Testis (tissue), 3 donors: ENCODE measurements around the gene FAM181A. TPM values are rescaled to one million over a fixed set of nuclear protein-coding genes. Genes with fewer than 3 reads are reported as not detected.

Experiments used
- DNase-seq: peaks from one replicate; pipeline ENCODE4 v3.0.0-alpha.2; 2019
- H3K27ac ChIP-seq, 2 donors: fragments of 200-600 bp; sonication (generic); one replicate each; pipeline ENCODE4 v1.5.1; 2019
- H3K27me3 ChIP-seq: fragments of 200-600 bp; sonication (generic); one replicate; pipeline ENCODE4 v1.5.1; 2019
- H3K36me3 ChIP-seq: fragments of 200-600 bp; sonication (generic); one replicate; pipeline ENCODE4 v1.5.1; 2017; ENCODE audit warnings: low read depth; ENCODE audit errors: missing control alignments
- H3K4me1 ChIP-seq: fragments of 200-600 bp; sonication (generic); one replicate; pipeline ENCODE4 v1.5.1; 2019
- H3K4me3 ChIP-seq, 2 donors: fragments of 200-600 bp; sonication (generic); one replicate each; pipeline ENCODE4 v1.5.1; 2017 to 2019
- H3K9me3 ChIP-seq: fragments of 200-600 bp; sonication (generic); one replicate; pipeline ENCODE4 v1.5.1; 2017
- CTCF ChIP-seq, 3 experiments: fragments of 450-650 bp in 2 of 3; fragments of 200-600 bp in 1 of 3; sonication (generic) in 1 of 3; IDR thresholded peaks; one replicate each; pipeline ENCODE4 v1.5.1; 2016 to 2019; ENCODE audit warnings: antibody characterized with exemption in 3 of 3, mild to moderate bottlenecking in 2 of 3, moderate library complexity in 1 of 3
- POLR2A ChIP-seq: fragments of 450-650 bp; IDR thresholded peaks from one replicate; pipeline ENCODE4 v1.6.1; 2017; ENCODE audit warnings: antibody characterized with exemption, mild to moderate bottlenecking, moderate library complexity
- WGBS, 2 donors: methylation state at CpG; one replicate each; pipeline ENCODE4 v1.1.5; 2018; 5-methylcytosine and 5-hydroxymethylcytosine counted together
- intact Hi-C: fragments of 100-400 bp; cut with DNase I; formaldehyde crosslinking; loops from one replicate; pipeline ENCODE4 v1.15.1; 2023; ENCODE audit warnings: low total_unique reads
- polyA plus RNA-seq: library from polyadenylated mRNA; stranded (reverse); fragments of 350-450 nt; fragmentation: Illumina TruSeq; extraction: RNeasy Lipid Tissue Mini Kit (QIAGEN cat#74804); gene quantifications from one replicate; pipeline ENCODE4 v1.2.3, GENCODE V29; 2014; ENCODE audit warnings: low read depth, low replicate concordance; ENCODE audit not compliant: insufficient read depth
- total RNA-seq, 2 donors: library from RNA; depleted of rRNA; stranded (reverse); fragments of >200 nt; gene quantifications; one replicate each; pipeline ENCODE4 v1.2.3, GENCODE V29; 2016

The FAM181A gene
- total and polyA plus RNA-seq, 3 donors from 2014 or later, result 12.7 to 48.5 (median 18.0) TPM

- DNase-seq, result no peak
- no peaks in the 10 kb centered on the region for H3K27me3 ChIP-seq
- no peak overlapping the region for H3K27ac ChIP-seq
- H3K4me3 ChIP-seq, result no peak overlapping the region
- H3K9me3 ChIP-seq, result no peaks in the 10 kb centered on the region
- peaks cover 9% of the 10 kb centered on the region for H3K4me1 ChIP-seq
- H3K36me3 ChIP-seq, result no peaks in the 10 kb centered on the region
- WGBS, 2 donors, result 78 to 89% methylated on average over 13 of the region's 13 CpGs
- intact Hi-C loops, result loop anchor here (10.0 kb wide), 1 partner anchor 248 kb away; no protein-coding TSS in a partner anchor
- TF ChIP-seq CTCF (IDR thresholded peaks at IDR 0.05), result no peak
- no peak for TF ChIP-seq POLR2A
These were observed 24.4 kb upstream of the FAM181A start for GRCh38 chr14:93902619-93903307.

GRCh38 chr14:93903342-93904184, 23.6 kb upstream of the FAM181A start:
- no peak overlapping the region for H3K27ac ChIP-seq
- no peaks in the 10 kb centered on the region for H3K27me3 ChIP-seq
- H3K36me3 ChIP-seq, result no peaks in the 10 kb centered on the region
- H3K9me3 ChIP-seq, result no peaks in the 10 kb centered on the region
- peaks cover 9% of the 10 kb centered on the region for H3K4me1 ChIP-seq
- TF ChIP-seq CTCF (IDR thresholded peaks at IDR 0.05), result no peak
- TF ChIP-seq POLR2A, result no peak
- peak; percentile 46 for DNase-seq
- H3K4me3 ChIP-seq, result no peak overlapping the region
- WGBS, 2 donors, result 60 to 77% methylated on average over 15 of the region's 15 CpGs
- intact Hi-C loops, result loop anchor here (10.0 kb wide), 1 partner anchor 249 kb away; no protein-coding TSS in a partner anchor

GRCh38 chr14:93905623-93906022, 21.5 kb upstream of the FAM181A start:
- TF ChIP-seq POLR2A (no peak), CTCF (IDR thresholded peaks at IDR 0.05) (no peak)
- Histone ChIP-seq H3K27ac (no peak overlapping the region), H3K4me1 (peaks cover 9% of the 10 kb centered on the region), H3K27me3 (no peaks in the 10 kb centered on the region), H3K9me3 (no peaks in the 10 kb centered on the region), H3K36me3 (no peaks in the 10 kb centered on the region), H3K4me3 (no peak overlapping the region)
- 62 to 100% methylated on average over 4 of the region's 4 CpGs for WGBS, 2 donors
- intact Hi-C loops, result loop anchor here (10.0 kb wide), 1 partner anchor 251 kb away; no protein-coding TSS in a partner anchor
- no peak for DNase-seq

- H3K27me3 ChIP-seq, result no peaks in the 10 kb centered on the region
- no peak overlapping the region for H3K27ac ChIP-seq
- intact Hi-C loops, result loop anchor here (10.0 kb wide), 1 partner anchor 252 kb away; no protein-coding TSS in a partner anchor
- 64 to 69% methylated on average over 15 of the region's 15 CpGs for WGBS, 2 donors
- H3K36me3 ChIP-seq, result no peaks in the 10 kb centered on the region
- H3K9me3 ChIP-seq, result no peaks in the 10 kb centered on the region
- DNase-seq, result peak; percentile 70
- TF ChIP-seq CTCF (IDR thresholded peaks at IDR 0.05) (peak; percentile 23 to 66 (median 51)), POLR2A (no peak)
- H3K4me1 ChIP-seq, result peaks cover 5% of the 10 kb centered on the region
- H3K4me3 ChIP-seq, result no peak overlapping the region
These were observed 20.5 kb upstream of the FAM181A start for GRCh38 chr14:93906341-93907329.
